ENCODE measurements around the gene LGALSL.

GRCh38 chr2:64478502-64479230 is 24.7 kb downstream of the LGALSL start:
- TF ChIP-seq, protein P1, sequence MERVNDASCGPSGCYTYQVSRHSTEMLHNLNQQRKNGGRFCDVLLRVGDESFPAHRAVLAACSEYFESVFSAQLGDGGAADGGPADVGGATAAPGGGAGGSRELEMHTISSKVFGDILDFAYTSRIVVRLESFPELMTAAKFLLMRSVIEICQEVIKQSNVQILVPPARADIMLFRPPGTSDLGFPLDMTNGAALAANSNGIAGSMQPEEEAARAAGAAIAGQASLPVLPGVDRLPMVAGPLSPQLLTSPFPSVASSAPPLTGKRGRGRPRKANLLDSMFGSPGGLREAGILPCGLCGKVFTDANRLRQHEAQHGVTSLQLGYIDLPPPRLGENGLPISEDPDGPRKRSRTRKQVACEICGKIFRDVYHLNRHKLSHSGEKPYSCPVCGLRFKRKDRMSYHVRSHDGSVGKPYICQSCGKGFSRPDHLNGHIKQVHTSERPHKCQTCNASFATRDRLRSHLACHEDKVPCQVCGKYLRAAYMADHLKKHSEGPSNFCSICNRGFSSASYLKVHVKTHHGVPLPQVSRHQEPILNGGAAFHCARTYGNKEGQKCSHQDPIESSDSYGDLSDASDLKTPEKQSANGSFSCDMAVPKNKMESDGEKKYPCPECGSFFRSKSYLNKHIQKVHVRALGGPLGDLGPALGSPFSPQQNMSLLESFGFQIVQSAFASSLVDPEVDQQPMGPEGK (CRISPR knock-in tag; IDR thresholded peaks at IDR 0.05; ENCODE audit: borderline replicate concordance) = no peak
- no peak for TF ChIP-seq ZFP3 (CRISPR knock-in tag; IDR thresholded peaks at IDR 0.05)
- no peak for TF ChIP-seq ZFP30 (CRISPR knock-in tag; IDR thresholded peaks at IDR 0.05)
- no peak for TF ChIP-seq PPARA (CRISPR knock-in tag; IDR thresholded peaks at IDR 0.05; ENCODE audit: borderline replicate concordance)
- no peak for TF ChIP-seq ARNTL (CRISPR knock-in tag; IDR thresholded peaks at IDR 0.05; ENCODE audit: borderline replicate concordance, low read depth)
- TF ChIP-seq ZC3H10 (CRISPR knock-in tag; IDR thresholded peaks at IDR 0.05) = no peak
- no peak for TF ChIP-seq ZNF8 (CRISPR knock-in tag; IDR thresholded peaks at IDR 0.05)
- no peak for TF ChIP-seq ZNF70 (CRISPR knock-in tag; IDR thresholded peaks at IDR 0.05)
- no peak for TF ChIP-seq GLIS3 (CRISPR knock-in tag; IDR thresholded peaks at IDR 0.05)
